HG03196 (cell line): Measurements from ENCODE around the gene COG7.
"Not testable (repeated sequence)": the region's sequence is repeated elsewhere in the genome, so short reads cannot be mapped to it uniquely, and the experiment has no call there.

Experiments used
- ATAC-seq: cut with Tn5 transposase; IDR thresholded peaks from one replicate; pipeline ENCODE4 v1.9.1; 2021; ENCODE audit not compliant: unreplicated experiment

COG7 gene

DNA sequence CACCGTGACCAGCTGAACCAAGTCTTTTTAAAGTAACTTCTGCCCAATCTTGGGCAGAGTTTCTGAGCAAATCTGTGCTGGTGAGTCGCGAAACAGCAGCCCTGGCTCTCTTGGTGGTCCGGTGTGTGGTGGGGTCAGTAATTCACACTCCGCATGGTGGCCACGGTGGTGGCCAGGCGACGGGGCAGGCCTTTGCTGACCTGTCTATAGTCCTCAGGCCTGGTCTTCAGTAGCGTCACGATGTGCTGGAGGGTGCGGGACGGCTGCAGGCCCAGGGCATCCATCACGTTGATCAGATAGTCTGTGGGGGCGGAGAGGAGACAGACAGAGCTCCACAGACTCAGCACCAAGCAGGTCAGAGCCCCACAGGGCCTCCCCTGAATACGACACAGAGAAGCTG lies 64.2 kb downstream of the COG7 start:
- ATAC-seq: no peak

DNA sequence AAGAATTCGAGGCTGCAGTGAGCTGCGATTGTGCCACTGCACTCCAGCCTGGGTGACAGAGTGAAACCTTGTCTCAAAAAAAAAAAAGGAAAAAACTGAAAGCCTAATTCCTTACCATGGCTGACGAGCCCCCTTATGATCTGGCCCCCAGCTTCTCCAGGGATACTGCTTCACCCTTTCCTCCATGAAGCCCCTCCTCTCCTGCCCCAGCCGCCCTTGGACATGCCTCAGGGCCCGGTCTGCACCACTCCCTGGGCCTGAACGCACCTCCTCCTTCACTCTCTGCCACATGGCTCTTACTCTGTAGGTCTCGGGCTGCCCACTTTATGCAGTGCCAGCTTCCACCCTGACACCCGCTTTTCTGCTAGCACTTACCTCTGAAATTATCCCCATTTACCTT lies 65.3 kb downstream of the COG7 start:
- ATAC-seq: no peak

DNA sequence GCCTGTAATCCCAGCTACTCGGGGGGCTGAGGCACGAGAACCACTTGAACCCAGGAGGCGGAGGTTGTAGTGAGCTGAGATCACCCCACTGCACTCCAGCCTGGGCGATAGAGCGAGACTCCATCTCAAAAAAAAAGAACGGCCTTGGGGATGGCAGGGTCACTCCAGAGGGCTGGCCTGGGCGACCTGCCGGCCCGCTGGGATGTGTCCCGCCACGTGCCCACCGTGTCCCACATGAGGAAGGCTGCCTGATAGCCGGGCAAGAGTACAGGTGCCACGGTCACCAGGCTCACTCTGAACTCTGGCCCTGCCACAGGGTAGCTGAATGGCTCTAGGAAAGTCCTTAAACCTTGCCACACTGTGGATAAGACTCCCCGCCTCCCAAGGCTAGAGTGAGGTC lies 67.5 kb downstream of the COG7 start:
- no peak for ATAC-seq

DNA sequence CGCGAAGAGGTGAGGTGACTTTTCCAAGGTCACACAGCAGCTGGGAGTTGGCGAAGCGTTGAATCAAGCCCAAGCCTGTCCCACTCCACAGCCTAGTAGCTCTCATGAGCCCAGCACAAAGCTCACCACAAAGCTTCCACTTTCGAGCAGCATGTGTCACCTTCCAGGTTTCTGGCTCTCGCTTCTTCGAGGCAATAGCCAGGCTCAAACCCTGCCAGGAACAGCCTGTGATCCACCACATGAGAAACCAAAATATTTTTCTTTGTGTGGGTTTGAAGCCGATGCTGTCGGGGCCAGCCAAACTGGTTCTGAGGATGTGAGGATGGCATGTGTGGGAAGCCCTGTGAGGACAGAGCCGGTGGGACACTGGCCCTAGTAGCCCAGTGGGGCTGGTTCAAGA lies 68.1 kb downstream of the COG7 start:
- no peak for ATAC-seq

DNA sequence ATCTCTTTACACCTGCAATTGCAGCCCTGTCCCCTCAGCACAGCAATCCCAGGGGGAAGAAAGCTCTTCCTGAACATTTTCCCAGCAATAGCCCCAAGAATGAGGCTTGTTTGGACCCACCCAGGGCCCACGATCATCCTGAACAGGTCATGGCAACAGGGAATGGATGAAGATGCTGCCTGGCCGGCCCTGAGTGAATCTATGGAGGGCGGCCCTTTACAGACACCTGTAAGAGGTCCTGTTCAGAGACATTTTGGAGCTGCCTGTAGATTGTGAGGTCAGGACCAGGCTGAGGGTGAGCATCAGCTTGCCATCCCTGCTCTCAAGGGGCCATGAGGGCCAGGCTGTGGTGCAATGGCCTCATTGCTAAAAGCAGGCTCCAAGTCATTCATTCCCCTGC lies 69.1 kb downstream of the COG7 start:
- no peak for ATAC-seq

DNA sequence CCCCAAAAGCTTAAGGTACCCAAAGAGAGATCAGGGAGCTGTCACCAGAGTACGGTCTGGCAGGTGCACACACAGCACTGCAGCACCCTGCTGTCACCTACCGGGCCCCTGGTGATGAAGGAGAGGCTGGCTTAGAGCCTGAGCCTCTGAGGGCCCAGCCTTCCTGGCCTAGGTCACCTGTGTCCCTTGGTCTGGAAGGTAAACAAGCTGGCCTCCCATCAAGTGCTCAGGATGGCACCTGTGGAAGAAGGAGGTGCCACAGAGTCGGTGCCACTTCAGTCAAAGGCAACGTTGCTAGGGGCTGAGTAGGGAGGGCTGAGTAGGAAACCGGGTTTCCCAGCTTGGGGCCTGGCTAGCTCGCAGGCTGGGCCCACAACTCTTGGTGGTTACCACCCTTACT lies 70.7 kb downstream of the COG7 start:
- ATAC-seq: no peak

DNA sequence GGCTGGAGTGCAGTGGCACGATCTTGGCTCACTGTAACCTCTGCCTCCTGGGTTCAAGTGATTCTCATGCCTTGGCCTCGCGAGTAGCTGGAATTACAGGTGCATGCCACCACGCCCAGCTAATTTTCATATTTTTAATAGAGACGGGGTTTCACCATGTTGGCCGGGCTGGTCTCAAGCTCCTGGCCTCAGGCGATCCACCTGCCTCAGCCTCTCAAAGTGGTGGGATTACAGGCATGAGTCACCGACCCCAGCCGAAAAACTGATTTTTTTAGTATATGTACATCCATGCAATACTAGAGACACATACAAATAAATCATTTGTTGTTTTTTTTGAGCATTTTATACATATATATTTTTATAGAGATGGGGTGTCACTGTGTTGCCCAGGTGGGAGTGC lies 71.3 kb downstream of the COG7 start:
- ATAC-seq: not testable (repeated sequence)

DNA sequence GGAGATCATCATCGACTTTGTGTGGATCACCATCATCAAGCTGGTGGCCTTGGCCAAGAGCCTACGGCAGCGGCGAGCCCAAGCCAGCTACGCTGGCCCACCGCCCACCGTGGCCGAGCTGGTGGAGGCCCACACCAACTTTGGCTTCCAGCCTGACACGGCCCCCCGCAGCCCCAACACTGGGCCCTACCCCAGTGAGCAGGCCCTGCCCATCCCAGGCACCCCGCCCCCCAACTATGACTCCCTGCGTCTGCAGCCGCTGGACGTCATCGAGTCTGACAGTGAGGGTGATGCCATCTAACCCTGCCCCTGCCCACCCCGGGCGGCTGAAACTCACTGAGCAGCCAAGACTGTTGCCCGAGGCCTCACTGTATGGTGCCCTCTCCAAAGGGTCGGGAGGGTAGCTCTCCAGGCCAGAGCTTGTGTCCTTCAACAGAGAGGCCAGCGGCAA lies 72.5 kb downstream of the COG7 start:
- no peak for ATAC-seq

DNA sequence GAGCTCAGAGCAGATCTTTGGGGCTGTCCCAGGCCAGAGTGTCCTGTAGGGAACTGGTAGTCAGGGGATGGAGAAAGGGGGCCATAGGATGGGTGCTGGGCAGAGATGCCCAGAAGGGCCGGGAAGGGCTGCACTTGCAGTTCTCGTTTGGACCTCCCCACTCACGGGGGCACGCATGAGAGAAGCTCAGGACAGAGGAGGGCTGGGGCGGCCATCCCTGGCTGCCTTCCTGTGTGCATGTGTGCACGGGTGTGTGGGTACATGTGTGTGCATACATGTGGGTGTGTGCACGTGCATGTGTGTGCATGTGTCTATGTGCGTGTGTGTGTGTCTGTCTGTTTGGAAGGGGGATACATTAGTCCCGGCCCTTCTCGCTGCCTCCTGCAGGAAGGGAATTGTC lies 73.3 kb downstream of the COG7 start:
- ATAC-seq: no peak

DNA sequence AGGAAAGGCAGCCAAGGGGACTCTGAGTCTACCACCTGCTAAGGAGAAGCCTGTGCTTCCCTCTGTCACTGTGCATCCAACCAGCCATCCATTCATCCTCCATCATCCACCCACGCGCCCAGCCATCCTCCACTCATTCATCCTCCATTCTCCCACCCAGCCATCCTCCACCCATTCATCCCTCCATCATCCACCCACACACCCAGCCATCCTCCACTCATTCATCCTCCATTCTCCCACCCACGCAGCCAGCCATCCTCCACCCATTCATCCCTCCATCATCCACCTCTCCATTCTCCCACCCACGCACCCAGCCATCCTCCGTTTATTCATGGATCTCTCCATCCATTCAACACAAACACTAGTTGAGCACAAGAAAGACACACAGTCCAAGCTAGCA lies 74.1 kb downstream of the COG7 start:
- no peak for ATAC-seq

DNA sequence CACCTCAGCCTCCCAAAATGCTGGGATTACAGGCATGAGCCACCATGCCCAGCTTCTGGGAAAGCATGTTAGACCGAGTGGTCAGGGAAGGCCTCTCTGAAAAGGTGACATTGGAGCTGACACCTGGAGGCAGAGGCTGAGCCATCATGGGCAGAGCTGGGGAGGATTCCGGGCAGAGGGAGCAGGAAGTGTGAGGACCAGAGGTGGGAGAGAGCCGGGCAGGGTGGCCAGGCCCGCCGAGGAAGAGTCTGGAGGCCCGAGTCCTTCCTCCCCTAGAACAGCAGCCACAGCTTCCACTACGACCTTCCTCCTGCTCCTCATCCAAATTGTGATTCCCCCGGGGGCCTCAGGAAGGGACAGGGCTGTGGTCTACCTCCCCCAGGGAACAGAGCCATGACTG lies 74.7 kb downstream of the COG7 start:
- no peak for ATAC-seq

DNA sequence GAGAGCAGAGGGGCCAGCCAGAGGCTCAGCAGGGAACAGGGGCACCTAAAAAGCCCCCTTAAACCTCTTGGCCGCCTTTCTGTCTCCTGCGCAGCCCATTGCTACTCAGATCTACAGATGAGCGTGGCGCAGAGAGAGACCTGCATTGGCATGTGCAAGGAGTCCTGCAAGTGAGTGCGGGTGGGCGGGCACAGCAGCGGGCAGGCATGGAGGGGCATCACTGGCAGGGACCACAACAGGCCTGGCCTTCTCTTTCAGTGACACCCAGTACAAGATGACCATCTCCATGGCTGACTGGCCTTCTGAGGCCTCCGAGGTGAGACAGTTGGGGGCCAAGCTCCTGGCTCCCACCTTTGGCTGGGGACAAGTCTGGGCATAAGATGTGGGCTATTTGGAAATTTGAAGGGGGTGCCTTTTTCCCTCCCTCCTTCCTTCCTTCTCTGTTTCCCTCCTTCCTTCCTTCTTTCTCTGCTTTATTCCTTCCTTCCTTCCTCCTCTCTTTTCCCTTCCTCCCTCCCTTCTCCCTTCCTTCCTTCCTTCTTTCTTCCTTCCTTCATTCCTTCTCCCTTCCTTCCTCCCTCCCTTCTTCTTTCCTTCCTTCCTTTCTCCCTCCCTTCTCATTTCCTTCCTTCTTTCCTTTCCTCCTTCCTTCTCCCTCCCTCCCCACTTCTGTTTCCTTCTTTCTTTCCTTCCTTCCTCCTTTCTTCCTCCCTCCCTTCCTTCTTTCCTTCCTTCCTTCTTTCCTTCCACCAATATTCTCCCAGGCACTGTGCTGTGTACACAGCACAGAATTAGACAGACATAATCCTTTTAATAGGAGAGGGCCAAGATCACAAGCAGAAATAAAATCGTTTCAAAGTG lies 75.7 kb downstream of the COG7 start:
- ATAC-seq: no peak

DNA sequence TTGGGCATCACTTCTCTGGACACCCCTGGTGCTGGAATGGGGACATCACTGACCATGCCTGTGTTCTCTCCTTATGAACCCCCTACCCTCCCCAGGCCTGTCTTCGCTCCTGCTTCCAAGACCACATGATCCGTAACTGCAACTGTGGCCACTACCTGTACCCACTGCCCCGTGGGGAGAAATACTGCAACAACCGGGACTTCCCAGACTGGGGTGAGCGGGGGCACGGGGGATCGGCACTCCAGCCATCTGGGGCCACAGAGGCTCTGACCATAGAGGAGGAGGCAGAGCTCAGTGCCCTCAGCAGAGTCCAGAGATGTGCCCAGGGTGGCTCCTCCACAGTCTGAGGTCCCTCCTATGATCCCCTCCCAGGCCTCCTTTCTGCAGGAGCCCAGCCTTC lies 77.3 kb downstream of the COG7 start:
- no peak for ATAC-seq

DNA sequence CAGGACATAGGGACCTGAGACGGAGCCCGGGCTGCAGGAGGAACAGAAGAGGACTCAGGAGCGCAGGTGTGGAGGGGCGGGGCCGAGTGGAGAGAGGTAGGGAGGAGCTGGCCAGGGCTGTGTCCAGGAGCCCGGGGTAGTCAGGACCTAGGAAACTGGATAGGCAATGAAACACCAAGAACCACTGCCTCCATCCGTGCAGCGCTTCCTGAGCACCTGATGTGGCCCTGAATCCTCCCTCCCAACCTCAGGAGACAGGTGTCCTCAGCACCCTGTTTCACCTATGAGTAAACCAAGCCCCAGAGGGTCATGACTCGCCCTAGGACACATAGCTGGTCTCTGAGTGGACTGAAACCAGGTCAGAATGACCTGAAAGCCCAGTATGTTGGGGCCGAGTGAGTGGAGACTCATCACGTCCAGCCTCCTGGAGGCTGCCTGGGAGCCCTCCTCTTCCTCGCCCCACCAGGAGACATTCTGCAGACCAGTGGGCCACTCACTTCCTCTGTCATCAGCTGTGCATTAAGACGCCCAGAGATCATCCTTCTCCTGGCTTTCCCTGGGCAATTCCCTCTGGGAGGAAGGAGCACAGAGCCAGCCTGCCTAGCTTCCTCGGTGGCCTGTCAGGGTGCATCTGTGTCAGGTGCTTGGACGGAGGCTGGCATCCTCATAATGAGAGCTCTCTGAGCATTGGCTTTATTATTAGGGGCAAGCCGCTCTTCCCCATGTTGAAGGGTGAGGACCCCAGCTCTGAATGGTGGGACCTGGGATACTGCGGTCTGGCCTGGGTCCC lies 78.1 kb downstream of the COG7 start:
- no peak for ATAC-seq

DNA sequence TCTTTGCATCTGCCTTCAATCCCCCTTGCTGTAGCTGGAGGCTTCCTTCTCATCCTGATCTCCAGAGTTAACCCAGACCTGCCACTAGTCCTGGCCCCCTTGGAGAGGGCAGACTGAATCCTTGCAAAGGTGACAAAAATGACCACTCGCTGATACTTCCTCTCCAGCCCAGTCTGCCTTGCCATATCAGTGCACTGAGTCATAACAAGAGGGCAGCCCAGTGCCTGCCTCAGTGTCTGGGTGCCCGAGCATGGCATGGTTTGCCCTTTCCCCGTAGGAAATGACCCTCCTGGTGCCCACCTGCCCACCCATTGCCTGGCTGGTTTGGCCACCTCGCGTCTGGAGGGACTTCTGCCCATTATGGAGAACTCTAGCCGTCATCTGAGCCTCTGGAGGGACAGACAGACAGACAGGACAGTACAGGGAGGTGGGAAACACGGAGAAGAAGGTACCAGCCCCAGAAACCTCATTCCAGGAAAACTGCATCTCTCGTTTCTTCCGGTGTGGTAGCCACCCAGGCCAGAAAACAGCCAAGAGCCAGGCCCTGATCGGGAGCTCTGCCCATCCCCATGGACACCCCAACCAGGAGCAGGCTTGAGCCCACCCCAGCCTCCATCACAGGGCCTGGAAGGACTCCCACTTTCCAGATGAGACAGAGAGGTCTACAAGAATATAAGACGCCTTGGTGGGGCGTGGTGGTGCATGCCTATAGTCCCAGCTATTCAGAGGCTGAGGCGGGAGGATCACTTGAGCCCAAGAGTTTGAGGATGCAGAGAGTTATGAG lies 79.4 kb downstream of the COG7 start:
- ATAC-seq: no peak

DNA sequence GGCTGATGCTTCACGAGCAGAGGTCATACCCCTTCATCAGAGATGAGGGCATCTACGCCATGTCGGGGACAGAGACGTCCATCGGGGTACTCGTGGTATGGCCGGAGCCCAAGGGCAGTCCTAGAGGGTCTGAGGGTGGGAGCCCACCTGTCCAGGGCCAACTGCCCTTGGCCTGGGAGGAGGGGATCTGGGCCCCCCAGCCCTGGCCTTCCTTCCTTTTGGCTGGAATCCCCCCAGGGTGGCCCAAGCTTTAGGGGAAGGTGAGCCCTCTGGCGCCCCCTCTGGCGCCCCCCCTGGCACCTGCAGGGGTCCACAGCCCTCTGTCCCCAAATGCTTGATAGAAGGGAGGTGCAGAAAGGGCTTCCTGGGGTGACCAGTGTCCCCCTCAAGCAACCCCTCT lies 81.6 kb downstream of the COG7 start:
- no peak for ATAC-seq

DNA sequence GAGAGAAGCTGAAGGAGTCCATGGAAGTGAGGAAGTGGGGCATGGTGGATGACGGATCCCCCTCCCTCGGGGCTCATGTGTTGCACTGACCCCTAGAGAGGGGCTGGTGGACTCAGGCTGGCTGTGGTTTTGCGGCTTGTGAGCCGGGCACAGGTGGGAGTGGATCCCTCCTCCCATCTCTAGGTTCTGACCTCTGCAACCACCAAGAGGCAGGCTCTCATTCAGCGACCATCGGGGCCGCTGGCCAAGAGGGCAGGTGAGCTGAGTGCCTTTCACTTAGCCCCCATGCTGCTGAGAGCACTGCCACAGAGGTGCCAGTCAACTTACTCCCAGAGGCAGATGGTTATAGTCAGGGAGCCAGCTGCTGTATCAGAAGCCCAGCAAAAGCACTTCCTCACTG lies 83.6 kb downstream of the COG7 start:
- no peak for ATAC-seq

DNA sequence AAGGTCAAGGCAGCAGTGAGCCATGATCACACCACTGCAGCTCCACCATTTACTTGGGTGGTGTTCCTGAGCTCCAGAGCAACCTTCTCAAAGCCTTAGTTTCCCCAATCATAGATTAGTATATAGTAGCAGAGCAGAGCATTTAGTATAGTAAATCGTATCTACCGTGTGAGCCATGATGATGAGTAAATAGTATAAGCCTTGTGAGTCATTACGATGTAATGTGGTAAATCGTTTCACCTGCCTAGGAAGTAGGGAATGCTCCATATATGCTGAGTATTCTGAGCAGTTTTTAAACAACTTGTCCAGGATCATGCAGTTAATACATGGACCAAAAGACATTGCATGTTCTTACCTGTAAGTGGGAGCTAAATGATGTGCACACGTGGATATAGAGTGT lies 84.5 kb downstream of the COG7 start:
- ATAC-seq: no peak

DNA sequence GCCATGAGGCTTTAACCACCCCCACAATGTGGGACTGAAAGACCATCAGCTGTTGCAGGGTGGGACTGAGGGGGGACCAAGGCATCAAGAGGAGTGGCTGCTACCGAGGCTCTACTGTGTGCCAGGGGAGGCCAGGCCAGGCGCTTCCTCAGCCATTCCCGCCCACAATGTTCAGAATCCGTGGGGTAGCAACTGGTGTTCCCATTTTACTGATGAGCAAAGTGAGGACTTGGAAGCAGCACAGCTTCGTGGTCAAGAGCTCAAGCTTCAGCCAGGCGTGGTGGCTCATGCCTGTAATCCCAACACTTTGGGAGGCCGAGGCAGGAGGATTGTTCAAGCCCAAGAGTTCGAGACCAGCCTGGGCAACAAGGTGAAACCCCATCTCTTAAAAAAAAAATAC lies 85.0 kb downstream of the COG7 start:
- no peak for ATAC-seq

DNA sequence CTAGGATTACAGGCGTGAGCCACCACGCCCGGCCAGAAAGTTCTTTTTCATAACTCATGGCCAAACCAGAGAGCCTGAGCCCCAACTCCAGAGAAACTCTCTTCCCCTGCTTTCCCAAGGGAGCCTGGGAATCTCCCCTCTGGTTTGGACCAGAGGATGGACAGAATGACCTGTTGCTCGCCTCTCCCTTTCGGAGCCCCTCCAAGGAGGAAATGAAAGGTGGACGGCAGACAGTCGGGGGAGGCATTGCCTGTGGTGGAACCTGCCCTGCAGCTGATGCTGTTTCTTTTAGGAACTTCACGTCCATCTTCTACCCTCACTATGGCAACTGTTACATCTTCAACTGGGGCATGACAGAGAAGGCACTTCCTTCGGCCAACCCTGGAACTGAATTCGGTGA lies 85.4 kb downstream of the COG7 start:
- ATAC-seq: no peak

DNA sequence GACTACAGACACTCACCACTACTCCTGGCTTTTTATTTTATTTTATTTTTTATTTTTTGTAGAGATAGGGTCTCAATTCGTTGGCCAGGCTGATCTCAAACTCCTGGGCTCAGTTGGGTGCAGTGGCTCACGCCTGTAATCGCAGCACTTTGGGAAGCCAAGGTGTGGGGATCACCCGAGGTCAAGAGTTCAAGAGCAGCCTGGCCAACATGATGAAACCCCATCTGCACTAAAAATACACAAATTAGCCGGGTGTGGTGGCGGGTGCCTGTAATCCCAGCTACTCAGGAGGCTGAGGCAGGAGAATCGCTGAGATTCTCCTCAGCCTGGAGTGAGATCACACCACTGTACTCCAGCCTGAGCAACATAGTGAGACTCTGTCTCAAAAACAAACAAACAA lies 86.6 kb downstream of the COG7 start:
- not testable (repeated sequence) for ATAC-seq
